Osteocyte (in vitro differentiated cells): ENCODE measurements around the gene SAMD13. TPM values are rescaled to one million over a fixed set of nuclear protein-coding genes. Genes with fewer than 3 reads are reported as not detected.

Source experiments
- DNase-seq: peaks from one replicate; pipeline ENCODE4 v3.0.0; 2021; ENCODE audit warnings: mixed read lengths; ENCODE audit not compliant: unreplicated experiment; ENCODE audit errors: extremely low spot score
- H3K27ac Mint-ChIP-seq: one replicate; pipeline ENCODE4 v1.8.0; 2021; ENCODE audit warnings: mild to moderate bottlenecking, mixed read lengths; ENCODE audit not compliant: unreplicated experiment
- H3K27me3 Mint-ChIP-seq: one replicate; pipeline ENCODE4 v1.8.0; 2021; ENCODE audit warnings: mixed read lengths; ENCODE audit not compliant: unreplicated experiment
- H3K36me3 Mint-ChIP-seq: one replicate; pipeline ENCODE4 v1.8.0; 2021; ENCODE audit warnings: mixed read lengths; ENCODE audit not compliant: unreplicated experiment
- H3K4me1 Mint-ChIP-seq: one replicate; pipeline ENCODE4 v1.8.0; 2021; ENCODE audit warnings: mixed read lengths; ENCODE audit not compliant: unreplicated experiment
- H3K4me3 Mint-ChIP-seq: one replicate; pipeline ENCODE4 v1.8.0; 2021; ENCODE audit warnings: mild to moderate bottlenecking, moderate library complexity, mixed read lengths; ENCODE audit not compliant: unreplicated experiment
- H3K9me3 Mint-ChIP-seq: one replicate; pipeline ENCODE4 v1.8.0; 2021; ENCODE audit warnings: mixed read lengths; ENCODE audit not compliant: unreplicated experiment
- total RNA-seq: library from RNA; stranded (reverse); gene quantifications from 2 replicates; pipeline ENCODE4 v1.2.1, GENCODE V29; 2021
- TF ChIP-seq, protein P1 (sequence below): fragments of 200-600 bp; sonication (generic); IDR thresholded peaks from 2 replicates; pipeline ENCODE4 v1.5.0; 2021; ENCODE audit warnings: antibody characterized with exemption, mild to moderate bottlenecking, moderate library complexity

The SAMD13 gene
- total RNA-seq, 1 donor from 2014 or later, result 0.99 TPM

DNA sequence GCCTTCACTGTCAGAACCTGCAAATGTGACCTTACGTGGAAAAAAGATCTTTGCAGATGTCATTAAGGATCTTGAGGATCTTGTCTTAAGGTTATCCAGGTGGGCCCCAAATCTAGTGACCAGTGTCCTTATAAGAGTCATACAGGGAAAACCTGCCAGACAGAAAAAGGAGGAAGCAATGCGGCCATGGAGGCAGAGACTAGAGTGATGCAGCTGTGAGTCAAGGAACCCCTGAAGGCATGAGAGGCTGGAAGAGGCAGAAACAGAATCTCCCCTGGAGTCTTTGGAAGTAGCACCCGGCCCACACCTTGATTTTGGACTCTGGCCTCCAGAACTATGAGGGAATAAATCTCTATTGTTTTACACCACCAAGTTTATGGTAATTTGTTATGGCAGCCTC is 60.3 kb downstream of the SAMD13 start:
- TF ChIP-seq, protein P1, sequence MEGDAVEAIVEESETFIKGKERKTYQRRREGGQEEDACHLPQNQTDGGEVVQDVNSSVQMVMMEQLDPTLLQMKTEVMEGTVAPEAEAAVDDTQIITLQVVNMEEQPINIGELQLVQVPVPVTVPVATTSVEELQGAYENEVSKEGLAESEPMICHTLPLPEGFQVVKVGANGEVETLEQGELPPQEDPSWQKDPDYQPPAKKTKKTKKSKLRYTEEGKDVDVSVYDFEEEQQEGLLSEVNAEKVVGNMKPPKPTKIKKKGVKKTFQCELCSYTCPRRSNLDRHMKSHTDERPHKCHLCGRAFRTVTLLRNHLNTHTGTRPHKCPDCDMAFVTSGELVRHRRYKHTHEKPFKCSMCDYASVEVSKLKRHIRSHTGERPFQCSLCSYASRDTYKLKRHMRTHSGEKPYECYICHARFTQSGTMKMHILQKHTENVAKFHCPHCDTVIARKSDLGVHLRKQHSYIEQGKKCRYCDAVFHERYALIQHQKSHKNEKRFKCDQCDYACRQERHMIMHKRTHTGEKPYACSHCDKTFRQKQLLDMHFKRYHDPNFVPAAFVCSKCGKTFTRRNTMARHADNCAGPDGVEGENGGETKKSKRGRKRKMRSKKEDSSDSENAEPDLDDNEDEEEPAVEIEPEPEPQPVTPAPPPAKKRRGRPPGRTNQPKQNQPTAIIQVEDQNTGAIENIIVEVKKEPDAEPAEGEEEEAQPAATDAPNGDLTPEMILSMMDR, result no peak
- no peaks in the 10 kb centered on the region for H3K36me3 Mint-ChIP-seq
- peaks cover 12% of the 10 kb centered on the region for H3K4me1 Mint-ChIP-seq
- no peak overlapping the region for H3K4me3 Mint-ChIP-seq
- no peak for DNase-seq
- no peak overlapping the region for H3K27ac Mint-ChIP-seq
- no peaks in the 10 kb centered on the region for H3K9me3 Mint-ChIP-seq
- no peaks in the 10 kb centered on the region for H3K27me3 Mint-ChIP-seq

DNA sequence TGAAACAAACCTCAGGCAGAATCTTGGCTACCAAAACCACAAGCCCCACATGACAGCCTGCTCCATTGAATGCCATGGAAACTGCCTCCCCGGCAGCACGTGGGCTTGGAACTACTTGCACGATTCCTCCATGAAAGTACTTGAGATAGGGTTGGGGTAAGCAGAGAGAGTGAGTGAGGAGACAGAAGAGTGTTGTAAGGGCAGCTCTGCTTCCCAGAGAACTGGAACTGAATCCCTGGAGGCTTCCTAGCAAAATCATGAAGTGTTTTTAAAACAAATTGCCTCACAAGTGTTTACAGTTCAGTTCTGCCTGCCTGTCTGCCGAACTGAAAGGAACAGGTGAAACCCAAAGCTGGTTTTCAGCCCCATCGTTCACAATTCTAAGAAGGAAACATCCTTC is 61.5 kb downstream of the SAMD13 start:
- Mint-ChIP-seq H3K36me3 (no peaks in the 10 kb centered on the region), H3K9me3 (peaks cover 3% of the 10 kb centered on the region), H3K4me1 (peaks cover 12% of the 10 kb centered on the region), H3K4me3 (no peak overlapping the region), H3K27me3 (no peaks in the 10 kb centered on the region), H3K27ac (no peak overlapping the region)
- DNase-seq, result no peak
- TF ChIP-seq, protein P1, result no peak

DNA sequence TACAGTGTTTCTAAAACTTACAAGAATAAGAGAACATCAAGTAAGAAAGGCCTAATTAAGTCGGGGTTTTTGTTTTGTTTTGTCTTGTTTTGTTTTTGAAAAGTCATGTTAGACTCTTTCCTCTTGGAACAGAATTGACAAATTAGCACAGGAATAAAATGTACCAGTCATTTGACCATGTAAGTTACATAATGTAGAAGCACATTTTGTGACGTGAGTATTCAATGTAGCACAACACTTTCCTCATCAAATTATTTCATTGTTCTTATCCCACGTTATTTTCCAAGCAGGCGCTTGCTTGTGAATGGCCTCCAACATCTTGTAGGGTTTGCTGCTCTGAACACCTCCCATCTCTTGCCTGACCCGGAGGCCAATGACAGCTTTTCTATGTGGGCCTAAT is 62.1 kb downstream of the SAMD13 start:
- DNase-seq, result no peak
- no peaks in the 10 kb centered on the region for H3K27me3 Mint-ChIP-seq
- H3K4me1 Mint-ChIP-seq, result peaks cover 12% of the 10 kb centered on the region
- no peak overlapping the region for H3K27ac Mint-ChIP-seq
- H3K36me3 Mint-ChIP-seq, result no peaks in the 10 kb centered on the region
- peaks cover 8% of the 10 kb centered on the region for H3K9me3 Mint-ChIP-seq
- H3K4me3 Mint-ChIP-seq, result no peak overlapping the region
- TF ChIP-seq, protein P1, result no peak

DNA sequence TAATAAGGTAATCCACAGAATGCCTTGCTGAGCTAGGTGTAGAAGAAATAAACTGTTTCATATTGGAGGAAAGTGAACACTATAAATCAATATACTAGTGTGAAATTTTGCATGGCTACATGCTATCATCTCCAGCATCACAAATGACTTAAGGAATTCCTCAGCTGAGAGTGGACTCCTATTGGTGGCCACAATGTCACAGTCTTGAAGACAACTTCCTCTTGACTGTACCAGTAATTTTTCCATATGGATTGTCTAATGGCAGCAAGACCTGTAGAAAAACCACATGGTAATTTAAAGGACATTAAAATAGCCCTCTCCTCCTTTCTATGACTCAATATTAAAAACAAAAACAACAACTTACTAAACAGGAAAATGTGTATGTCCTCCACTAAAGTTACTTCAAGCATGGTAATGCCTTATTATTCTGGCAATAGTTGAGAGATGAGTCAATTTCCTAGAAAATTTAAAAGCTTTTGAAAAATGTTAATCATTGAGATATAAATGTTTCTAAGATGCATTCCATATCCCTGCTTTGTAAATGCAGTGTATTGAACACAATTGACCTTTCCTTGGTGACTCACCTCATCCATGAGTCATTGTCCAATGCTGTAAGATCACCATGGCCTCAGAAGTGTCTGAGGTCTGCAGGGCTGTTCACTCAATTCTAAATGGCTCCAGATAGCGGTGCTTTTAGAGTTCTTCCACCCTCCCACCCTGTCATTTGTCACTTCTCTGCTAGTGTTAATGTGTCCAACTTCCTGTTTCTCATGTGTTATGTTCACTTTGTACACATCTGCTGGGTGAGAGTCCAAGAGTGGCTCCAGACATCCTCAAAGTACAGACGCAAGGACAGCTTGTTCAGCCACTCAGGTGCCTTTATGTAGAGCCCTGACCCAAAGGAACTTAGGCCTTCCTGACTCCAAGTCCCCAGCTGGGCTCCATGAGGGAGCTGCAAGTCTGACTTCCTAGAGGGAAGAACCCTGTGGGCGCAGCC is 64.0 kb downstream of the SAMD13 start:
- DNase-seq, result no peak
- Mint-ChIP-seq H3K4me1 (peaks cover 12% of the 10 kb centered on the region), H3K27me3 (no peaks in the 10 kb centered on the region), H3K9me3 (peaks cover 8% of the 10 kb centered on the region), H3K27ac (no peak overlapping the region), H3K4me3 (no peak overlapping the region), H3K36me3 (no peaks in the 10 kb centered on the region)
- TF ChIP-seq, protein P1, result no peak

DNA sequence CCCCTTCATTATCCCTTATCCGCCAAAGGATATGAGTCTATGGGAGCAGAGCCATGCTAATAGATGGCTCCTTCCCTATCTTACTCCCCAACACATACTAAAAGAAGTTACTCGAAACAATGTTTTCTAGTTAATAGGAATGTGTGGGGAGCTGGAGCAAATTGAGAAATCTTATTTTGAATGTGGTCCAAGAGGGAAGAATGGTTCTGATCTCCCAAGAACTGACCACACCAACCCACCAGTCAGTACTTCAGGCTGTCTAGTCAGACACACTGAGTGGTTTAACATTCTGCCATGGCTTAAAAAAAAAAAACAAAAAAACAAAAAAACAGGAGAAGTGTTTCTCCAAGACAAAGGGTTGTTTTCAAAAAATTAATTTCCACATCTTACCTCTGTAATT is 65.3 kb downstream of the SAMD13 start:
- Mint-ChIP-seq H3K36me3 (no peaks in the 10 kb centered on the region), H3K9me3 (peaks cover 8% of the 10 kb centered on the region), H3K4me3 (no peak overlapping the region), H3K27me3 (no peaks in the 10 kb centered on the region), H3K4me1 (peaks cover 12% of the 10 kb centered on the region), H3K27ac (no peak overlapping the region)
- no peak for DNase-seq
- TF ChIP-seq, protein P1, result no peak
